Hepatocyte (in vitro differentiated cells): Measurements from ENCODE around the gene SLC9A6. TPM values are rescaled to one million over a fixed set of nuclear protein-coding genes. Genes with fewer than 3 reads are reported as not detected.

Experiments used
- DNase-seq: peaks from one replicate; pipeline ENCODE4 v3.0.0-alpha.2; 2016; ENCODE audit warnings: low spot score
- H2AFZ ChIP-seq: fragments of 200-600 bp; sonication (generic); 2 replicates; pipeline ENCODE4 v1.6.0; 2016; ENCODE audit warnings: antibody characterized with exemption, mild to moderate bottlenecking
- H3K27ac ChIP-seq: fragments of 200-600 bp; sonication (generic); 2 replicates; pipeline ENCODE4 v1.5.1; 2016; ENCODE audit warnings: mild to moderate bottlenecking
- H3K27me3 ChIP-seq: fragments of 200-600 bp; sonication (generic); 2 replicates; pipeline ENCODE4 v1.6.1; 2016
- H3K36me3 ChIP-seq: fragments of 200-600 bp; sonication (generic); replicated peaks from 2 replicates; pipeline ENCODE4 v1.5.1; 2016; ENCODE audit warnings: low read depth; ENCODE audit not compliant: insufficient read depth
- H3K4me1 ChIP-seq: fragments of 200-600 bp; sonication (generic); 2 replicates; pipeline ENCODE4 v1.5.1; 2016; ENCODE audit warnings: mild to moderate bottlenecking, moderate library complexity; ENCODE audit not compliant: insufficient read depth
- H3K4me2 ChIP-seq: fragments of 200-600 bp; sonication (generic); 2 replicates; pipeline ENCODE4 v1.6.0; 2016
- H3K4me3 ChIP-seq: fragments of 200-600 bp; sonication (generic); 2 replicates; pipeline ENCODE4 v1.5.1; 2016; ENCODE audit warnings: mild to moderate bottlenecking
- H3K79me2 ChIP-seq: fragments of 200-600 bp; sonication (generic); 2 replicates; pipeline ENCODE4 v1.6.0; 2017; ENCODE audit warnings: mild to moderate bottlenecking
- H3K9me2 ChIP-seq: fragments of 200-600 bp; sonication (generic); replicated peaks from 2 replicates; pipeline ENCODE4 v1.6.0; 2017; ENCODE audit warnings: mild to moderate bottlenecking; ENCODE audit not compliant: insufficient read depth
- H3K9me3 ChIP-seq: fragments of 200-600 bp; sonication (generic); 2 replicates; pipeline ENCODE4 v1.5.1; 2016; ENCODE audit warnings: low read depth, mild to moderate bottlenecking
- H4K20me1 ChIP-seq: fragments of 200-600 bp; sonication (generic); 2 replicates; pipeline ENCODE4 v1.6.0; 2016; ENCODE audit warnings: mild to moderate bottlenecking; ENCODE audit not compliant: insufficient read depth, poor library complexity, severe bottlenecking
- CTCF ChIP-seq: fragments of 200-600 bp; sonication (generic); IDR thresholded peaks from 2 replicates; pipeline ENCODE4 v1.5.1; 2016; ENCODE audit warnings: antibody characterized with exemption, mild to moderate bottlenecking; ENCODE audit not compliant: poor library complexity
- EZH2 ChIP-seq: fragments of 200-600 bp; sonication (generic); IDR thresholded peaks from 2 replicates; pipeline ENCODE4 v1.6.1; 2016; ENCODE audit warnings: antibody characterized with exemption, mild to moderate bottlenecking, borderline replicate concordance
- EZH2phosphoT487 ChIP-seq: fragments of 200-600 bp; sonication (generic); IDR thresholded peaks from one replicate; pipeline ENCODE4 v1.6.1; 2018; ENCODE audit warnings: antibody characterized with exemption, mild to moderate bottlenecking, low read depth, moderate library complexity; ENCODE audit not compliant: unreplicated experiment, severe bottlenecking
- WGBS: methylation state at CpG from one replicate; pipeline ENCODE4 v1.1.6; 2016; ENCODE audit warnings: low lambda C conversion rate; ENCODE audit errors: missing lambda C conversion rate; 5-methylcytosine and 5-hydroxymethylcytosine counted together
- polyA plus RNA-seq: library from polyadenylated mRNA; unstranded; fragments of >200 nt; fragmentation: Nextera tagmentation; extraction: Ambion mirVana; gene quantifications from 2 replicates; pipeline ENCODE4 v1.2.1, GENCODE V29; 2016
- total RNA-seq: library from RNA; depleted of rRNA; stranded (reverse); fragments of >200 nt; gene quantifications from 2 replicates; pipeline ENCODE4 v1.2.3, GENCODE V29; 2014

The SLC9A6 gene
- total and polyA plus RNA-seq, 2 experiments from 2014 or later: 9.6 to 21.6 TPM

- no peaks in the 10 kb centered on the region for H3K9me3 ChIP-seq
- H4K20me1 ChIP-seq: no peaks in the 10 kb centered on the region
- no peak overlapping the region for H3K4me3 ChIP-seq
- H3K36me3 ChIP-seq: no peaks in the 10 kb centered on the region
- peaks cover 10% of the 10 kb centered on the region for H3K79me2 ChIP-seq
- no peak overlapping the region for H3K27ac ChIP-seq
- no peaks in the 10 kb centered on the region for H3K9me2 ChIP-seq
- WGBS: 80% methylated on average over 4 of the region's 4 CpGs
- H2AFZ ChIP-seq: no peak overlapping the region
- no peak for DNase-seq
- no peaks in the 10 kb centered on the region for H3K4me1 ChIP-seq
- TF ChIP-seq CTCF (no peak), EZH2 (no peak), EZH2phosphoT487 (no peak)
- H3K27me3 ChIP-seq: no peaks in the 10 kb centered on the region
- H3K4me2 ChIP-seq: no peak overlapping the region
Measured at GRCh38 chrX:135988245-135988644, 3.0 kb downstream of the SLC9A6 start.

GRCh38 chrX:136015016-136015415 lies 29.8 kb downstream of the SLC9A6 start:
- TF ChIP-seq EZH2phosphoT487 (no peak), CTCF (no peak), EZH2 (no peak)
- H4K20me1 ChIP-seq: no peaks in the 10 kb centered on the region

GRCh38 chrX:136016881-136017280 lies 31.6 kb downstream of the SLC9A6 start:
- Histone ChIP-seq H2AFZ (no peak overlapping the region), H3K79me2 (no peaks in the 10 kb centered on the region), H3K4me3 (no peak overlapping the region), H3K4me2 (no peak overlapping the region), H3K36me3 (no peaks in the 10 kb centered on the region), H3K27me3 (no peaks in the 10 kb centered on the region), H3K27ac (no peak overlapping the region), H3K9me3 (no peaks in the 10 kb centered on the region), H3K4me1 (no peaks in the 10 kb centered on the region), H4K20me1 (no peaks in the 10 kb centered on the region), H3K9me2 (no peaks in the 10 kb centered on the region)
- no peak for DNase-seq
- no peak for TF ChIP-seq EZH2phosphoT487
- no peak for TF ChIP-seq EZH2
- TF ChIP-seq CTCF: no peak
- 78% methylated on average over 2 of the region's 2 CpGs for WGBS

More at GRCh38 chrX:136015016-136015415, 29.8 kb downstream of the SLC9A6 start:
- no peaks in the 10 kb centered on the region for H3K27me3 ChIP-seq
- 84% methylated on average over 4 of the region's 4 CpGs for WGBS
- DNase-seq: no peak
- H3K27ac ChIP-seq: no peak overlapping the region
- no peak overlapping the region for H2AFZ ChIP-seq
- H3K4me1 ChIP-seq: no peaks in the 10 kb centered on the region
- H3K79me2 ChIP-seq: no peaks in the 10 kb centered on the region
- no peaks in the 10 kb centered on the region for H3K36me3 ChIP-seq
- no peak overlapping the region for H3K4me3 ChIP-seq
- no peaks in the 10 kb centered on the region for H3K9me3 ChIP-seq
- H3K4me2 ChIP-seq: no peak overlapping the region
- H3K9me2 ChIP-seq: no peaks in the 10 kb centered on the region

- TF ChIP-seq EZH2: no peak
- no peak for TF ChIP-seq CTCF
- TF ChIP-seq EZH2phosphoT487: no peak
- Histone ChIP-seq H3K4me3 (no peak overlapping the region), H3K36me3 (no peaks in the 10 kb centered on the region), H3K4me2 (no peak overlapping the region), H3K9me3 (no peaks in the 10 kb centered on the region), H2AFZ (no peak overlapping the region), H3K9me2 (no peaks in the 10 kb centered on the region), H4K20me1 (no peaks in the 10 kb centered on the region), H3K79me2 (no peaks in the 10 kb centered on the region), H3K4me1 (no peaks in the 10 kb centered on the region), H3K27me3 (no peaks in the 10 kb centered on the region), H3K27ac (no peak overlapping the region)
- 70% methylated on average over 5 of the region's 5 CpGs for WGBS
- no peak for DNase-seq
Measured at GRCh38 chrX:136019226-136019625, 34.0 kb downstream of the SLC9A6 start.
